Fibroblast of lung (primary cell): ENCODE measurements around the gene OFD1.

Experiments used
- CTCF ChIP-seq, 2 donors: IDR thresholded peaks in 1 of 2; conservative IDR thresholded peaks in 1 of 2; 1 replicate in 1 of 2; 2 replicates in 1 of 2; pipeline ENCODE4 v1.5.1; 2011 to 2012; ENCODE audit warnings: low read length in 2 of 2, control low read depth in 1 of 2, inconsistent platforms in 1 of 2, low read depth in 1 of 2, mild to moderate bottlenecking in 1 of 2
- EZH2 ChIP-seq: IDR thresholded peaks from 2 replicates; pipeline ENCODE4 v1.5.1; 2012; ENCODE audit warnings: low read length, control low read depth, mild to moderate bottlenecking; ENCODE audit errors: missing control alignments

DNA sequence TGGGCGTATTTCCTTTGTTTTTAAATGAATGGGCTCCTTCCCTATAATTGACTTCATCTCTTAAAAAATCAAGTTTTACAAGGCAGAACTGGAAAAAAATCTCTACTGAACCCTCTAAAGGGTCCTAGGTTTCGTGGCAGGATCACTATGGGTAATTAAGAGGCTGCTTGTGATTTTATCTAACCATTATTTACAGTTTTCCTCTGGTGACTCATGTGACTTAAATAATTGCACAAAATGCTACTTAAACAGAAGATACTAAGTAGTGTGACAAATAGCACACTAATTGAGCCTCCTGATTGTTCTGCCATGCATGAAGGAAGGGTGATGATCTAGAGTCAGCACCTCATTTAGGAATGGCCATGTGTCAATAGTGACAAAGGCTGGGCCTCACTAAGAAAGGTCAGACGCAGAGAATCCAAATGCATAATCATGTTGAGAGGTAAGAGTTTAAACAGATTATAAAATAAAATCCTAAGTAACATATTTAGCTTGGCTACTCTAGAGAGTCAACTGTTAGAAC, 35.5 kb downstream of the OFD1 start:
- TF ChIP-seq CTCF (conservative IDR thresholded peaks at IDR 0.05 in 1 of 2, IDR thresholded peaks at IDR 0.05 in 1 of 2; ENCODE audit: low read depth in 1 of 2, low read length in 2 of 2) (no peak), EZH2 (no peak)
